ENCODE results near the gene TNRC6A.
"Not testable (repeated sequence)": the region's sequence is repeated elsewhere in the genome, so short reads cannot be mapped to it uniquely, and the experiment has no call there.

The TNRC6A gene

DNA sequence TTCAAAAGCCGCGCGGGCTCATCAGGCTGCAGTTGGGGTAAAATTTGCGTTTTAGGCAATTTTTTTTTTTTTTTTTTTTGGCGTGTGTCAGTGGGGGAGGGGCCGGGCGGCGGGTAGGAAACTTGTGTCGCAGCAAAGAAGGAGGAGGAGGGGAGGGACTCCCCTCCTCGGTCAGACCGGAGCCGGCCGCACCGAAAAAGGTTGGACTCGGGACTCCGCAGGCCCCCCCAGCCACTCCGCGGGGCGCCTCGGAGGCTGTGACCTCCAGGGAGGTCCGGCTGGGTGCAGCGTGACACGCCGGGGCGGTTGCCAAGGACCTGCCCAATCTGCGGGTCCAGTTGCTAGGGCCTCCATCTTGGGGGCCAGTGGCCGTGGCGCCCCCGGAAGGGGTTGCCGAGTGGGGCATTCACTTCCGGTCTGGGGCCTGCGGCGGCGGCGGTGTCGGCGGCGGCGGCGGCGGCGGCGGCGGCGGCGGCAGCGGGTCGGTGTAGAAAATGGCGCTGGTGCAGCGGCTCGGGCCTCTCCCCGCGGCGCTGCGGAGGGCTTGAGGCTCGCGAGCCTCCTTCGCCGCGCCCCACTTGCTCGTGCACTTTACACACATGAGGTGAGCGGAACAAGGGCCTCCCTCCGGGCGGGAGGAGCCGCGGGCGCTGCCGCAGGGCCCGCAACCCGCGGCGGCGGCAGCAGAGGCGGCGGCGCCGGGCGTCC is at the start of gene TNRC6A:
TSS of gene TNRC6A (plus strand) at position 409 of the 708 bp plus-strand sequence. CDS start at position 600, 191 bp downstream.
- peak; percentile 84 for DNase-seq (ENCODE audit: low spot score)

DNA sequence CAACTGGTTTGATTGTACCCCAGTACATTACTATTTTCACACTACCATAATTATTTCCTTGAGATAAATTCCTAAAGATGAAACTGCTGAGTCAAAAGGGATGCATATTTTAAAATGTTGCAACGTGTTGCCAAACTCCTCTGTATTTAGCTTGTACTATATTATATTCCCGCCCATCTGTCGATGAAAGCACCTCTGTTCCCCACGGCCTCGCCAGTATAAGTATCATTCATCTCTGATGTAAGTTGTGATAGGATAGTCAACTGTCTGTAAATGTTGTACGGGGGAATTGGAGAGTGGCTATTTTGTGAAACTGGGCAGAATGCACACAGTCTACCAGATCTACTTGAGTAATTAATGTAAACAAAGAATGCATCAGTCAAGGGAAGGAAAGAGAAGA is 47.7 kb upstream of the TNRC6A start:
- no peak for DNase-seq (ENCODE audit: low spot score)

GRCh38 chr16:24683250-24683649 is 46.2 kb upstream of the TNRC6A start:
- no peak for DNase-seq (ENCODE audit: low spot score)

DNA sequence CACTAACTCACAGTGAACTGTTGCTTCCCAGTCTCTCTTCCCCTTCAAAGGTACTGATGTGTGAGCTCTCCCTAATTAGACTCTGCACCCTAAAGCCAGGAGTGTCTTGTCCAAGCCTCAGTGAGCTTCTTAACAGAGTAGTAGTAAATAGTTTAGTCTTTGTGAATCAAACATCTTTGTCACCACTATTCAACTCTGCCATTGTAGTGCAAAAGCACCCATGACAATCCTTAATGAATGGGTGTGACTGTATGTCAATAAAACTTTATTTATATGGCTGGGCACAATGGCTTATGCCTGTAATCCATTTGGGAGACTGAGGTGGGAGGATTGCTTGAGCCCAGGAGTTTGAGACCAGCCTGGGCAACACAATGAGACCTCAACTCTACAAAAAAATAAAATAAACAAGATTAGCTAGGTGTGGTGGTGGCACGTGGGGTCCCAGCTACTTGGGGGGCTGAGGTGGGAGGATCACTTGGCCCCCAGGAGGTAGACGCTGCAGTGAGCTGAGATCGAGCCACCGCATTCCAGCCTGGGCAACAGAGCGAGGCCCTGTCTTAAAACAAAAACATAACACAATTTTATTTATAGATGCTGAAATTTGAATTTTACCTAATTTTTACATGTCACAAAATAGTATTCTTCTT is 45.5 kb upstream of the TNRC6A start:
- no peak for DNase-seq (ENCODE audit: low spot score)

DNA sequence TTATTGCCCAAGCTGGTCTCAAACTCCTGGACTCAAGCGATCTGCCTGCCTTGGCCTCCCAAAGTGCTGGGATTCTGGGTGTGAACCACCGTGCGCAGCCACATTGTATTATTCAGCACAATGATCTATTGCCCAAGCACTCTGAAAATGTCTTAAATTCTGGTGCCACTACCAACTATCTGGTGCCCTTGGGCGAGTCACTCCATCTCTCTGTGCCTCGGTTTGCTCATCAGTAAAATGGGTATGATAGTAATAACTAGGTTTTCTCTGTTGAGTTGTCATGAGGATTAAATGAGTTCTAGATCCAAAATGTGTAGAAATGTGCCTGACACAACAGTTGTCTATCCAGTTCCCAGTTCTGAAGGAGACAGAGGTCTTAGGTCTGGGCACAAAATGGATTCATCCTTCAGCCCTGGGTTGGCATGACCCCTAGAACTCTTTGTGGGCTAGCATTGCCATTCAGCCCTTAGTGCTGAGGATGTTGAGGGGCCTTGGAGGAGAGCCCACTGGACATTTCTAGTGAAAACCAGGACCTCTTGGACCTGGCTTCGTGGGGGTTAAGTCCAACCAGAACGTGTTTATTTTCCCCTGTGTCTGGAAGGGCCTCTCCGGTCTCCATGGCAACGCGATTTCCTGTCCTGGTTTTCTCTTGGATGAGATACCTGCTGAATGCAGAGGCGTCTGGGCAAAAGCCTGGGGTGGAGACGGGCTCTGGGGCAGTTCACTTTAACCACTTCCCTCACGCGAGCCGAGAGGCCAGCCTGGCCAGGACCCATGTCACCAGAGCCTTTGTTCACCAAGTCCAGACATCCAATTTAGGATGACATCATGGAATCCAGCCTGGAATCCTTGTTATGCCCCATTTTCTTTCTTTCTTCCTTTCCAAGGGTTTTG is 43.7 kb upstream of the TNRC6A start:
- DNase-seq (ENCODE audit: low spot score): peak; percentile 97

DNA sequence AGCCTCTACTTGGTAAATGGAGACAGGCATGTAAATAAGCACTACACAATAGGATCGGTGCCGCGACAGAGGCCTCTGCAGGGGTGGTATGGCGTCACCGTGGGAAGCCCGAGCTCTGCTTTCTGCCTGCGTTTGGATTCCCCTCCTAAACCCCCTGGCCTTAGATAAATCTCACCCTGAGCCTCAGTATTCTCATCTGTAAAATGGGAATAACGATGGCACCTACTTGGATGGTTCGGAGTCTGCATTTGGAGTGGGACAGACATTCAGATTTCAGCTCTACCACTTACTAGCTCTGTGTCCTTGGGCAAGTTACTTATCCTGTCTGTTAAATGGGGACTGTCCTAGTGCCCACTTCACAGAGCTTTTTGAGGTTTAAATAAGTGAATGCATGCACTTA is 42.8 kb upstream of the TNRC6A start:
- no peak for DNase-seq (ENCODE audit: low spot score)

GRCh38 chr16:24688359-24688758 is 41.1 kb upstream of the TNRC6A start:
- DNase-seq (ENCODE audit: low spot score): no peak

GRCh38 chr16:24689128-24689527 is 40.3 kb upstream of the TNRC6A start:
- peak; percentile 90 for DNase-seq (ENCODE audit: low spot score)

- DNase-seq (ENCODE audit: low spot score): no peak
Measured at GRCh38 chr16:24692854-24693253, 36.6 kb upstream of the TNRC6A start.

- DNase-seq (ENCODE audit: low spot score): no peak
Measured at GRCh38 chr16:24694931-24695330, 34.5 kb upstream of the TNRC6A start.

DNA sequence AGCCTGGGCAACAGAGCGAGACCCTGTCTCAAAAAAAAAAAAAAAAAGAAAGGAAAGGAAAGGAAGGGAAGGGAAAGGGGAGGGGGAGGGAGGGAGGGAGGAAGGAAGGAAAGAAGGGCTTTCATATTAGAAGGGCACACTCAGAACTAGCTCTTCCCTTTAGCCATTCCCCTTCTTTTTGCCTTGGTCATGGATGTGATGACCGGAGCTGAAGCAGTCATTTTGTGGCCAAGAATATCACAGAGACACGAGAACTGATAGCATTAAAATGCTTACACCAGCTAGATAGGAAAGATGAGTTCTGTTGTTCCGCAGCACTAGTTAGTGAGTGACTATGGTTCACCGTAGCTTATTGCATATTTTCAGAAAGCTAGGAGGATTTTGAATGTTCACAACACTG is 32.8 kb upstream of the TNRC6A start:
- DNase-seq (ENCODE audit: low spot score): no peak

DNA sequence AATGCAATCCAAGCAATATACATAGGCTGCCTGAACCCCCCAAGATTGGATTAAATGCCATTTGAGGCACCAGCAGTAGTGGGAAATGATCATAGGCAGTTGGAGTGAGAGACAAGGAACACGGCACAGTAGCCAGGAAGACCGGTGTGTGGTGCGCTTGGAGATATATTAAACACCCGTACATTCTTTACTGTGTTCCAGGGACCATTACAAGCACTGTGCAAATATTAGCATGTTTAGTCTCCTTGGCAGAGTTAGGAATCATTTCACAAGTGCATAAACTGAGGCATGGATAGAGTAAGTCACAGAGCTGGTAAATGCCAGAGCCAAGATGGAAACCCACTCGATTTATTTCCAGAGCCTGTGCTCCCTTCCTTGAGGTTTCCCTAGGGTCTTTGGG is 31.1 kb upstream of the TNRC6A start:
- no peak for DNase-seq (ENCODE audit: low spot score)

DNA sequence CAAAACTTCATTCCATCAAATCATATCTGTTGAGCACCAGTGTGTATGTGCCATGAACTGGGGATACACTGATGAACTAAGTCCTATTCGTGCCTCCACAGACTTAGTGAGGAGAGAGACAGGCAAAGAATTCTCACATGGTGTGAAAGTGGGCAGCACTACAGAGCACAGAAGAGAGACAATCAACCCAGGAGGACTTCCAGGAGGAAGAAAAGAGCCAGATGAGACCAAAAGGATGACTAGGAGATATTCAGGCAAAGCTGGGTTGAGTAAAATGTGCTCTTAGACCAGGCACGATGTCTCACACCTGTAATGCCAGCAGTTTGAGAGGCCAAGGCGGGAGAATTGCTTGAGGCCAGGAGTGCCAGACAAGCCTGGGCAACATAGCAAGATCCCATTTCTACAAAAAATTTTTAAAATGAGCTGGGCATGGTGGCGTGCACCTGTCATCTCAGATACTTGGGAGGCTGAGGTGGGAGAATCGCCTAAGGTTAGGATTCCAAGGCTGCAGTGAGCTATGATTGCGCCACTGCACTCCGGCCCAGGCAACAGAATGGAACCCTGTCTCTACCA is 30.2 kb upstream of the TNRC6A start:
- no peak for DNase-seq (ENCODE audit: low spot score)

- DNase-seq (ENCODE audit: low spot score): peak; percentile 81
Measured at GRCh38 chr16:24700549-24701392, 28.7 kb upstream of the TNRC6A start.

DNA sequence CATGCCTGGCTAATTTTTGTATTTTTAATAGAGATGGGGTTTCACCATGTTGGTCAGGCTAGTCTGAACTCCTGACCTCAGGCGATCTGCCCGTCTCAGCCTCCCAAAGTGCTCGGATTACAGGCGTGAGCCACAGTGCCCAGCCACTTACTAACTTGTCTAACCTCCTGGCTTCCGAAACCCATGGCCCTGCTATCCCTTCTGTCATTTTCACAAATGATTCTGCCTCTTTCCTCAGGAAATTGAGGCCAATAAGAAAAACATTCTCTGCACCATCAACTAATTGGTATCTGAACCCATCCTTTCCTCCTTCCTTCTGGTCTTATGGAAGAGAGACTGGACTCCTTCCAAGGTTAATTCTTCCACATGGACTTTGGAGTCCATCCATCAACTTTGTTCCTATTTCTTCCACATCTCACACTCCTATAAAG is 27.9 kb upstream of the TNRC6A start:
- peak; percentile 28 for DNase-seq (ENCODE audit: low spot score)

DNA sequence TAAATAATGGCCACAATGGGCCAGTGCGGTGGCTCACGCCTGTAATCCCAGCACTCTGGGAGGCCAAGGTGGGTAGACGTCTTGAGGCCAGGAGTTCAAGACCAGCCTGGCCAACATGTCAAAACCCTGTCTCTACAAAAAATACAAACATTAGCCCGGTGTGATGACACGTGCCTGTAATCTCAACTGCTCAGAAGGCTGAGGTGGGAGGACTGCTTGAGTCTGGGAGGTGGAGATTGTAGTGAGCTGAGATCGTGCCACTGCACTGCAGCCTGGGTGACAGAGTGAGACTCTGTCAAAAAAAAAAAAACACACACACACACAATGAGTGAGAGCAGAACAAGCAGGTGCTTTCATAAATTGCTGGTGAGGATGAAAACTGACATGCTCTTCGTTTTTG is 21.7 kb upstream of the TNRC6A start:
- not testable (repeated sequence) for DNase-seq (ENCODE audit: low spot score)

DNA sequence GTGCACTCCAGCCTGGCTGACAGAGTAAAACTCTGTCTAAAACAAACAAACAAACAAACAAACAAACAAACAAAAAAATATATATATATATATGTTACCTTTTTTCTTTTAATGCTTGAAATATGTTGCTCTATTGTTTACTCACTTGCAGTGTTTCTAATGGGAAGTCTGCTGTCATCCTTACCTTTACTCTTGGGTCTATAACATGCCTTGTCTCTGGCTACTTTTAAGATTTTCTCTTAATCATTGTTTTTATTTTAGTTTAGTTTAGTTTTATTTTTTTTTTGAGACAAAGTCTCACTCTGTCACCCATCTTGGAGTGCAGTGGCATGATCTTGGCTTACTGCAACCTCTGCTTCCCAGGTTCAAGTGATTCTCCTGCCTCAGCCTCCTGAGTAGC is 16.1 kb upstream of the TNRC6A start:
- DNase-seq (ENCODE audit: low spot score): no peak

- no peak for DNase-seq (ENCODE audit: low spot score)
Measured at GRCh38 chr16:24717411-24717810, 12.0 kb upstream of the TNRC6A start.

DNA sequence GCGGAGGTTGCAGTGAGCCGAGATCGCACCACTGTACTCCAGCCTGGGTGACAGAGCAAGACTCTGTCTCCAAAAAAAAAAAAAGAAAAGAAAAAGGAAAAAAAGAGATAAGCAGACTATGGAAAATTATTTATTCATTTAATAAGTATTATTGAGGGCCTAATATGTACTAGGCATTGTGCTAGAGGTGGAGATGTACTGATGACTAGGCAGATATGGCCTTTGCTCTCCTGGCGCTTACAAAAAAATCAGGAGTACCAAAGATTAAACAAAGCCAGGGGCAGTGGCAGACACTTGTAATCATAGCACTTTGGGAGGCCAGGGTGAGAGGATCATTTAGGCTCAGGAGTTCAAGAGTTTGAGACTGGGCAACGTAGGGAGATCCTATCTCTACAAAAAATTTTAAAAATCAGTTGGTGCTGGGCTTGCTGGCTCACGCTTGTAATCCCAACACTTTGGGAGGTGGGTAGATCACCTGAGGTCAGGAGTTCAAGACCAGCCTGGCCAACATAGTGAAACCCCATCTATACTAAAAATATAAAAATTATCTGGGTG is 10.4 kb upstream of the TNRC6A start:
- DNase-seq (ENCODE audit: low spot score): no peak

GRCh38 chr16:24721830-24722238 is 7.6 kb upstream of the TNRC6A start:
- DNase-seq (ENCODE audit: low spot score): no peak

- no peak for DNase-seq (ENCODE audit: low spot score)
Measured at GRCh38 chr16:24723663-24724062, 5.8 kb upstream of the TNRC6A start.

All from cerebellar cortex (tissue), 1 donor.